GM10847 (cell line): Measurements from ENCODE around the gene PAXIP1.

ENCODE experiments used
- POLR2A ChIP-seq: IDR thresholded peaks from 2 replicates; pipeline ENCODE4 v1.6.1; 2011; ENCODE audit not compliant: insufficient read length; ENCODE audit errors: extremely low read depth

PAXIP1 gene

GRCh38 chr7:155001756-155002410, 1.0 kb downstream of the PAXIP1 start:
- no peak for TF ChIP-seq POLR2A

GRCh38 chr7:155000795-155001194, 2.1 kb downstream of the PAXIP1 start:
- no peak for TF ChIP-seq POLR2A

GRCh38 chr7:154998481-154998880, 4.4 kb downstream of the PAXIP1 start:
- TF ChIP-seq POLR2A, result no peak

GRCh38 chr7:154997840-154998370, 5.0 kb downstream of the PAXIP1 start:
- TF ChIP-seq POLR2A, result no peak

- TF ChIP-seq POLR2A, result no peak
Measured at GRCh38 chr7:154996756-154997155, 6.2 kb downstream of the PAXIP1 start.

- no peak for TF ChIP-seq POLR2A
Measured at GRCh38 chr7:154996101-154996500, 6.8 kb downstream of the PAXIP1 start.

- no peak for TF ChIP-seq POLR2A
Measured at GRCh38 chr7:154994996-154995395, 7.9 kb downstream of the PAXIP1 start.

- no peak for TF ChIP-seq POLR2A
Measured at GRCh38 chr7:154990964-154991540, 11.9 kb downstream of the PAXIP1 start.

GRCh38 chr7:154987571-154987970, 15.4 kb downstream of the PAXIP1 start:
- TF ChIP-seq POLR2A, result no peak

GRCh38 chr7:154986200-154986945, 16.6 kb downstream of the PAXIP1 start:
- no peak for TF ChIP-seq POLR2A

- TF ChIP-seq POLR2A, result no peak
Measured at GRCh38 chr7:154985230-154985629, 17.7 kb downstream of the PAXIP1 start.

GRCh38 chr7:154984601-154985188, 18.2 kb downstream of the PAXIP1 start:
- TF ChIP-seq POLR2A, result no peak

GRCh38 chr7:154978017-154978416, 24.9 kb downstream of the PAXIP1 start:
- TF ChIP-seq POLR2A, result no peak

- TF ChIP-seq POLR2A, result no peak
Measured at GRCh38 chr7:154977250-154977649, 25.7 kb downstream of the PAXIP1 start.

GRCh38 chr7:154976844-154977243, 26.1 kb downstream of the PAXIP1 start:
- no peak for TF ChIP-seq POLR2A

GRCh38 chr7:154975984-154976383, 26.9 kb downstream of the PAXIP1 start:
- no peak for TF ChIP-seq POLR2A

- TF ChIP-seq POLR2A, result no peak
Measured at GRCh38 chr7:154973381-154973780, 29.5 kb downstream of the PAXIP1 start.
